SK-N-SH (cell line): ENCODE results near the gene CUX1.

Experiments used
- CHD2 ChIP-seq: fragments of 150-350 bp; IDR thresholded peaks from 2 replicates; pipeline ENCODE4 v1.6.1; 2018; ENCODE audit warnings: low read length; ENCODE audit not compliant: partially characterized antibody
- CTCF ChIP-seq: fragments of 200-600 bp; sonication (generic); IDR thresholded peaks from 2 replicates; pipeline ENCODE4 v1.6.1; 2017; ENCODE audit warnings: antibody characterized with exemption, mild to moderate bottlenecking, moderate library complexity
- EZH2phosphoT487 ChIP-seq: fragments of 200-600 bp; sonication (generic); IDR thresholded peaks from 2 replicates; pipeline ENCODE4 v1.6.1; 2017; ENCODE audit warnings: low read depth, mixed run types, mild to moderate bottlenecking, antibody characterized with exemption, moderate library complexity, borderline replicate concordance

DNA sequence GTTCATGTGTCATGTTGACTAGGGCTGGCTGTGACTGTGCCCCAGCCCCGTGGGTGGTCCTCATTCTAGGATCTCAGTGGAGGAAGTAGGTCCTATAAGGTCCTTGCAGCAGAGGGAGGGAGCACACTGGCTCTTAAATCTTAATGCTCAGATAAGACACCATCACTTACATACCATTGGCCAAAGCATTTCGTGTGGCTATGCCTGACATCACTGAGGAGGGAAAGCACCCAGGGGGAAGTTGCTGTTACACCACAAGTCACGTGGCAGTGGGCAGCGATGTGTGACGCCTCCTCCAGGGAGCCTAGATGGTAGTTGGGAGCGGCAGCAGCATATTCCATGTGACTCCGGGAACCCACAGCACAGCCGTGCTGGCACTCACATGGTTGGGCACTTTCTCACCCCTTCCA lies 244.6 kb downstream of the CUX1 start:
- TF ChIP-seq EZH2phosphoT487 (no peak), CTCF (no peak), CHD2 (no peak)
